Gastroesophageal sphincter (tissue), 3 donors: ENCODE results near the gene LGR5.

ENCODE experiments used
- CTCF ChIP-seq, 4 experiments: fragments of 200-600 bp in 2 of 4; fragments of 450-650 bp in 2 of 4; sonication (generic) in 1 of 4; IDR thresholded peaks; one replicate each; pipeline ENCODE4 v1.5.1; 2017 to 2019; ENCODE audit warnings: antibody characterized with exemption in 4 of 4, mild to moderate bottlenecking in 2 of 4, moderate library complexity in 2 of 4
- EP300 ChIP-seq: sonication (generic); formaldehyde crosslinking; IDR thresholded peaks from one replicate; pipeline ENCODE4 v1.6.1; 2017; ENCODE audit warnings: antibody characterized with exemption, mild to moderate bottlenecking
- POLR2A ChIP-seq, 2 donors: fragments of 450-650 bp; IDR thresholded peaks; one replicate each; pipeline ENCODE4 v1.6.1; 2017; ENCODE audit warnings: antibody characterized with exemption in 2 of 2, mild to moderate bottlenecking in 2 of 2, moderate library complexity in 1 of 2
- POLR2AphosphoS5 ChIP-seq: sonication (generic); formaldehyde crosslinking; IDR thresholded peaks from one replicate; pipeline ENCODE4 v1.6.1; 2017; ENCODE audit warnings: antibody characterized with exemption

- no peak for TF ChIP-seq CTCF (IDR thresholded peaks at IDR 0.05)
- TF ChIP-seq POLR2A (IDR thresholded peaks at IDR 0.05), result no peak
- no peak for TF ChIP-seq POLR2AphosphoS5
- TF ChIP-seq EP300, result no peak
Measured at GRCh38 chr12:71492604-71493003, 53.0 kb downstream of the LGR5 start.
